Hepatocyte (in vitro differentiated cells): Measurements from ENCODE around the gene UHRF1. TPM values are rescaled to one million over a fixed set of nuclear protein-coding genes. Genes with fewer than 3 reads are reported as not detected.

Experiments used
- DNase-seq: peaks from one replicate; pipeline ENCODE4 v3.0.0-alpha.2; 2016; ENCODE audit warnings: low spot score
- H2AFZ ChIP-seq: fragments of 200-600 bp; sonication (generic); 2 replicates; pipeline ENCODE4 v1.6.0; 2016; ENCODE audit warnings: antibody characterized with exemption, mild to moderate bottlenecking
- H3K27ac ChIP-seq: fragments of 200-600 bp; sonication (generic); 2 replicates; pipeline ENCODE4 v1.5.1; 2016; ENCODE audit warnings: mild to moderate bottlenecking
- H3K27me3 ChIP-seq: fragments of 200-600 bp; sonication (generic); 2 replicates; pipeline ENCODE4 v1.6.1; 2016
- H3K36me3 ChIP-seq: fragments of 200-600 bp; sonication (generic); replicated peaks from 2 replicates; pipeline ENCODE4 v1.5.1; 2016; ENCODE audit warnings: low read depth; ENCODE audit not compliant: insufficient read depth
- H3K4me1 ChIP-seq: fragments of 200-600 bp; sonication (generic); 2 replicates; pipeline ENCODE4 v1.5.1; 2016; ENCODE audit warnings: mild to moderate bottlenecking, moderate library complexity; ENCODE audit not compliant: insufficient read depth
- H3K4me2 ChIP-seq: fragments of 200-600 bp; sonication (generic); 2 replicates; pipeline ENCODE4 v1.6.0; 2016
- H3K4me3 ChIP-seq: fragments of 200-600 bp; sonication (generic); 2 replicates; pipeline ENCODE4 v1.5.1; 2016; ENCODE audit warnings: mild to moderate bottlenecking
- H3K79me2 ChIP-seq: fragments of 200-600 bp; sonication (generic); 2 replicates; pipeline ENCODE4 v1.6.0; 2017; ENCODE audit warnings: mild to moderate bottlenecking
- H3K9me2 ChIP-seq: fragments of 200-600 bp; sonication (generic); replicated peaks from 2 replicates; pipeline ENCODE4 v1.6.0; 2017; ENCODE audit warnings: mild to moderate bottlenecking; ENCODE audit not compliant: insufficient read depth
- H3K9me3 ChIP-seq: fragments of 200-600 bp; sonication (generic); 2 replicates; pipeline ENCODE4 v1.5.1; 2016; ENCODE audit warnings: low read depth, mild to moderate bottlenecking
- H4K20me1 ChIP-seq: fragments of 200-600 bp; sonication (generic); 2 replicates; pipeline ENCODE4 v1.6.0; 2016; ENCODE audit warnings: mild to moderate bottlenecking; ENCODE audit not compliant: insufficient read depth, poor library complexity, severe bottlenecking
- EZH2 ChIP-seq: fragments of 200-600 bp; sonication (generic); IDR thresholded peaks from 2 replicates; pipeline ENCODE4 v1.6.1; 2016; ENCODE audit warnings: antibody characterized with exemption, mild to moderate bottlenecking, borderline replicate concordance
- EZH2phosphoT487 ChIP-seq: fragments of 200-600 bp; sonication (generic); IDR thresholded peaks from one replicate; pipeline ENCODE4 v1.6.1; 2018; ENCODE audit warnings: antibody characterized with exemption, mild to moderate bottlenecking, low read depth, moderate library complexity; ENCODE audit not compliant: unreplicated experiment, severe bottlenecking
- WGBS: methylation state at CpG from one replicate; pipeline ENCODE4 v1.1.6; 2016; ENCODE audit warnings: low lambda C conversion rate; ENCODE audit errors: missing lambda C conversion rate; 5-methylcytosine and 5-hydroxymethylcytosine counted together
- polyA plus RNA-seq: library from polyadenylated mRNA; unstranded; fragments of >200 nt; fragmentation: Nextera tagmentation; extraction: Ambion mirVana; gene quantifications from 2 replicates; pipeline ENCODE4 v1.2.1, GENCODE V29; 2016
- total RNA-seq: library from RNA; depleted of rRNA; stranded (reverse); fragments of >200 nt; gene quantifications from 2 replicates; pipeline ENCODE4 v1.2.3, GENCODE V29; 2014
- TF ChIP-seq, protein P1 (sequence below): fragments of 200-600 bp; sonication (generic); IDR thresholded peaks from 2 replicates; pipeline ENCODE4 v1.5.1; 2016; ENCODE audit warnings: antibody characterized with exemption, mild to moderate bottlenecking; ENCODE audit not compliant: poor library complexity

UHRF1 gene
- total and polyA plus RNA-seq, 2 experiments from 2014 or later = 9.9 to 11.5 TPM

GRCh38 chr19:4866595-4867424 lies 42.5 kb upstream of the UHRF1 start:
- H3K9me3 ChIP-seq = no peaks in the 10 kb centered on the region
- H3K36me3 ChIP-seq = no peaks in the 10 kb centered on the region
- H3K27me3 ChIP-seq = no peaks in the 10 kb centered on the region
- peak; percentile 76 for DNase-seq
- no peaks in the 10 kb centered on the region for H3K9me2 ChIP-seq
- H3K27ac ChIP-seq = peak overlapping the region; percentile 82
- no peaks in the 10 kb centered on the region for H4K20me1 ChIP-seq
- TF ChIP-seq, protein P1, sequence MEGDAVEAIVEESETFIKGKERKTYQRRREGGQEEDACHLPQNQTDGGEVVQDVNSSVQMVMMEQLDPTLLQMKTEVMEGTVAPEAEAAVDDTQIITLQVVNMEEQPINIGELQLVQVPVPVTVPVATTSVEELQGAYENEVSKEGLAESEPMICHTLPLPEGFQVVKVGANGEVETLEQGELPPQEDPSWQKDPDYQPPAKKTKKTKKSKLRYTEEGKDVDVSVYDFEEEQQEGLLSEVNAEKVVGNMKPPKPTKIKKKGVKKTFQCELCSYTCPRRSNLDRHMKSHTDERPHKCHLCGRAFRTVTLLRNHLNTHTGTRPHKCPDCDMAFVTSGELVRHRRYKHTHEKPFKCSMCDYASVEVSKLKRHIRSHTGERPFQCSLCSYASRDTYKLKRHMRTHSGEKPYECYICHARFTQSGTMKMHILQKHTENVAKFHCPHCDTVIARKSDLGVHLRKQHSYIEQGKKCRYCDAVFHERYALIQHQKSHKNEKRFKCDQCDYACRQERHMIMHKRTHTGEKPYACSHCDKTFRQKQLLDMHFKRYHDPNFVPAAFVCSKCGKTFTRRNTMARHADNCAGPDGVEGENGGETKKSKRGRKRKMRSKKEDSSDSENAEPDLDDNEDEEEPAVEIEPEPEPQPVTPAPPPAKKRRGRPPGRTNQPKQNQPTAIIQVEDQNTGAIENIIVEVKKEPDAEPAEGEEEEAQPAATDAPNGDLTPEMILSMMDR = no peak
- no peak for TF ChIP-seq EZH2
- TF ChIP-seq EZH2phosphoT487 = no peak
- H3K4me2 ChIP-seq = peak overlapping the region; percentile 86
- H2AFZ ChIP-seq = peak overlapping the region; percentile 53
- peaks cover 47% of the 10 kb centered on the region for H3K79me2 ChIP-seq
- peaks cover 14% of the 10 kb centered on the region for H3K4me1 ChIP-seq
- WGBS = 6% methylated on average over 21 of the region's 22 CpGs
- peak overlapping the region; percentile 85 for H3K4me3 ChIP-seq

- Histone ChIP-seq H3K27ac (peak within 1 kb of the TSS; percentile 86), H3K4me2 (peak within 1 kb of the TSS; percentile 86), H3K36me3 (no peaks in the 10 kb centered on the region), H3K27me3 (no peaks in the 10 kb centered on the region), H4K20me1 (no peaks in the 10 kb centered on the region), H3K79me2 (peaks cover 42% of the 10 kb centered on the region), H2AFZ (peak within 1 kb of the TSS; percentile 64), H3K4me1 (peaks cover 10% of the 10 kb centered on the region), H3K9me3 (no peaks in the 10 kb centered on the region), H3K4me3 (peak within 1 kb of the TSS; percentile 85), H3K9me2 (no peaks in the 10 kb centered on the region)
- peak; percentile 98 for DNase-seq
- TF ChIP-seq EZH2 (no peak), EZH2phosphoT487 (no peak)
- TF ChIP-seq, protein P1 = no peak
- WGBS = 14% methylated on average over 18 of the region's 46 CpGs
Observed at GRCh38 chr19:4867534-4868285, 41.6 kb upstream of the UHRF1 start, which contains the start of gene PLIN3. PLIN3 (minus strand) TSS chr19:4867667; CDS start chr19:4861394, 6,273 bp downstream.

DNA sequence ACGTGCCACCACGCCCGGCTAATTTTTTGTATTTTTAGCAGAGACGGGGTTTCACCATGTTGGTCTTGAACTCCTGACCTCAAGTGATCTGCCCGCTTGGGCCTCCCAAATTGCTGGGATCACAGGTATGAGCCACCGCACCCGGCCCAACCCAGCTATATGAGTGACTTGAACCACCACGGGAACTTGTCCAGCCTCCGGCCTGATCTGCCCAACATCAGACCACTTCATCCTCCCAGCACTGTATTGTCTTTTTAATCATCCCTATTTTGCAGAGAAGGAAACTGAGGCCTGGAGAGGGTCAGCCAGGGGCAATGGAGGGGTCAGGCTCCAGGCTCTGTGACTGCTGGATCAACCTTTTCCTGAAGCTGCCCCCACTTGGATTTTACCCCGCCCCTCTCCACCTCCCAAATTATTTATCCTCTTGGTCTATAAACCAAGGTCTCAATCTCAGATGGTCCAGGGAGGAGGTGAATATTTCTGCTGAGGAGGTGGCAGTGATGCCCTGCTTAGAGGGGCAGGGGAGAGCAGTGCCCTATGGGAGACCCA lies 40.9 kb upstream of the UHRF1 start:
- Histone ChIP-seq H2AFZ (no peak overlapping the region), H3K27me3 (no peaks in the 10 kb centered on the region), H3K4me2 (peak overlapping the region; percentile 71), H4K20me1 (no peaks in the 10 kb centered on the region), H3K9me3 (no peaks in the 10 kb centered on the region), H3K79me2 (peaks cover 38% of the 10 kb centered on the region), H3K4me3 (no peak overlapping the region), H3K9me2 (no peaks in the 10 kb centered on the region), H3K4me1 (peaks cover 10% of the 10 kb centered on the region), H3K36me3 (no peaks in the 10 kb centered on the region), H3K27ac (peak overlapping the region; percentile 86)
- no peak for DNase-seq
- 86% methylated on average over 10 of the region's 10 CpGs for WGBS
- TF ChIP-seq, protein P1 = no peak
- TF ChIP-seq EZH2 (no peak), EZH2phosphoT487 (no peak)
